GM12878 (cell line): ENCODE results near the gene ATP12A. TPM values are rescaled to one million over a fixed set of nuclear protein-coding genes. Genes with fewer than 3 reads are reported as not detected.

ENCODE experiments used
- ATAC-seq: fragments of 200-7000 bp; cut with Tn5 transposase; 3 replicates; pipeline ENCODE4 v1.9.1; 2020; ENCODE audit warnings: mild to moderate bottlenecking, moderate library complexity
- BruUV-seq: library from RNA; stranded (reverse); fragments of 400-500 nt; replicated peaks from 2 replicates; lab custom pipeline; 2021; lab: Mats Ljungman, UMichigan
- CTCF ChIA-PET: fragments of 300-600 bp; sonication (Branson Sonifier 250); formaldehyde crosslinking; extraction: SDS; loops from one replicate; lab custom pipeline; 2021; ENCODE audit warnings: inconsistent platforms; lab: Yijun Ruan, JAX
- POLR2A ChIA-PET: fragments of 350-600 bp; formaldehyde crosslinking; extraction: SDS; loops from one replicate; lab custom pipeline; 2021; ENCODE audit warnings: inconsistent platforms; lab: Charles Lee
- RAD21 ChIA-PET: fragments of 300-600 bp; sonication (Branson Sonifier 250); formaldehyde crosslinking; loops from one replicate; lab custom pipeline; 2023; ENCODE audit warnings: antibody characterized with exemption; ENCODE audit not compliant: unreplicated experiment; lab: Charles Lee
- SMC1A ChIA-PET: fragments of 300-600 bp; sonication (Branson Sonifier 250); formaldehyde crosslinking; loops from one replicate; lab custom pipeline; 2023; ENCODE audit not compliant: unreplicated experiment, uncharacterized antibody; lab: Charles Lee
- DNase-seq: peaks from one replicate; pipeline ENCODE4 v3.0.0-alpha.2; 2011; ENCODE audit warnings: low read depth, low spot score
- FAIRE-seq: peaks from 3 replicates; lab custom pipeline; 2011; peaks lifted over from hg19 to GRCh38; lab: Jason Lieb, UNC
- H2AFZ ChIP-seq: 2 replicates; pipeline ENCODE4 v1.6.0; 2011; ENCODE audit warnings: low read depth, low read length, control low read depth; ENCODE audit not compliant: control insufficient read depth
- H3K27ac ChIP-seq: 2 replicates; pipeline ENCODE4 v1.5.1; 2011; ENCODE audit warnings: control low read depth; ENCODE audit not compliant: control insufficient read depth, insufficient read depth
- H3K27me3 ChIP-seq, 2 experiments: replicated peaks in 1 of 2; 2 replicates each; pipeline versions ENCODE4 v1.6.0 to v1.6.1; 2011; ENCODE audit warnings: low read length in 1 of 2; ENCODE audit not compliant: control insufficient read depth in 2 of 2, insufficient read depth in 2 of 2
- H3K36me3 ChIP-seq, 2 experiments: 2 replicates each; pipeline ENCODE4 v1.5.1; 2011; ENCODE audit warnings: low read length in 1 of 2; ENCODE audit not compliant: control insufficient read depth in 2 of 2, insufficient read depth in 2 of 2
- H3K4me1 ChIP-seq: 2 replicates; pipeline ENCODE4 v1.6.1; 2011; ENCODE audit warnings: mild to moderate bottlenecking, low read length, moderate library complexity, mixed read lengths; ENCODE audit not compliant: control insufficient read depth, insufficient read depth
- H3K4me2 ChIP-seq: 2 replicates; pipeline ENCODE4 v1.6.0; 2011; ENCODE audit warnings: control low read depth; ENCODE audit not compliant: control insufficient read depth, insufficient read depth
- H3K4me3 ChIP-seq: fragments of 200-600 bp; sonication (generic); 2 replicates; pipeline ENCODE4 v1.5.1; 2016
- H3K79me2 ChIP-seq: 2 replicates; pipeline ENCODE4 v1.6.0; 2011; ENCODE audit warnings: low read length; ENCODE audit not compliant: control insufficient read depth, insufficient read depth
- H3K9ac ChIP-seq: 2 replicates; pipeline ENCODE4 v1.8.0; 2011; ENCODE audit warnings: low read length, control low read depth, mixed read lengths; ENCODE audit not compliant: control insufficient read depth, insufficient read depth
- H3K9me3 ChIP-seq: replicated peaks from 3 replicates; pipeline ENCODE4 v1.5.1; 2011; ENCODE audit warnings: mild to moderate bottlenecking, low read length; ENCODE audit not compliant: control insufficient read depth, insufficient read depth
- H4K20me1 ChIP-seq: 2 replicates; pipeline ENCODE4 v1.6.0; 2011; ENCODE audit not compliant: control insufficient read depth, insufficient read depth
- CHD4 ChIP-seq: fragments of 200-600 bp; sonication (generic); IDR thresholded peaks from 2 replicates; pipeline ENCODE4 v1.6.1; 2016; ENCODE audit warnings: mild to moderate bottlenecking
- EGR1 ChIP-seq, 2 experiments: IDR thresholded peaks; 1 replicate in 1 of 2; 2 replicates in 1 of 2; pipeline ENCODE4 v1.6.1; 2011 to 2012; ENCODE audit warnings: low read depth in 2 of 2, low read length in 2 of 2, borderline replicate concordance in 1 of 2, mild to moderate bottlenecking in 1 of 2, moderate library complexity in 1 of 2
- HDAC2 ChIP-seq: fragments of 200-600 bp; sonication (generic); IDR thresholded peaks from 2 replicates; pipeline ENCODE4 v1.6.1; 2017
- NFYA ChIP-seq: IDR thresholded peaks from 2 replicates; pipeline ENCODE4 v1.6.1; 2011; ENCODE audit warnings: low read depth, mild to moderate bottlenecking, low read length, improper control_type of control experiment, borderline replicate concordance
- PBX3 ChIP-seq: IDR thresholded peaks from 2 replicates; pipeline ENCODE4 v1.6.1; 2011; ENCODE audit warnings: mild to moderate bottlenecking, low read depth, low read length, moderate library complexity; ENCODE audit not compliant: insufficient replicate concordance
- SP1 ChIP-seq: IDR thresholded peaks from one replicate; pipeline ENCODE4 v1.6.1; 2011; ENCODE audit warnings: low read depth, low read length
- WGBS: methylation state at CpG from one replicate; pipeline ENCODE4 v1.1.6; 2016; ENCODE audit warnings: low lambda C conversion rate; ENCODE audit not compliant: insufficient replicate concordance, insufficient coverage; ENCODE audit errors: missing lambda C conversion rate; 5-methylcytosine and 5-hydroxymethylcytosine counted together
- in situ Hi-C: fragments of 300-500 bp; cut with MboI; formaldehyde crosslinking; loops from 9 replicates; pipeline ENCODE4 v1.14.3; 2018; ENCODE audit warnings: mixed read lengths
- intact Hi-C: fragments of 100-400 bp; cut with micrococcal nuclease; formaldehyde crosslinking; loops from one replicate; pipeline ENCODE4 v1.14.2; 2022; ENCODE audit not compliant: unreplicated experiment
- polyA plus RNA-seq, 11 experiments: library from polyadenylated mRNA; depleted of rRNA in 4 of 11; unstranded in 6 of 11; stranded (reverse) in 5 of 11; fragments of >200 nt; fragmentation: Nextera tagmentation in 4 of 11; fragmentation: Illumina TruSeq in 1 of 11; extraction: Ambion mirVana in 4 of 11; extraction: Trizol in 1 of 11; gene quantifications; 1 replicate in 1 of 11; 2 replicates in 10 of 11; pipeline versions ENCODE4 v1.2.1 to v1.2.3, GENCODE V29; 2011 to 2016; ENCODE audit warnings: inconsistent platforms in 2 of 11, missing spikeins in 2 of 11, low read depth in 1 of 11
- total RNA-seq, 4 experiments: library from RNA; depleted of rRNA in 3 of 4; stranded (reverse); fragments of >200 nt in 3 of 4; fragmentation: Illumina TruSeq in 1 of 4; extraction: Trizol in 1 of 4; gene quantifications; 2 replicates each; pipeline versions ENCODE4 v1.2.1 to v1.2.3, GENCODE V29; 2013 to 2021

The ATP12A gene
- total and polyA plus RNA-seq, 10 of the 15 experiments (the other 5 are each of a cell fraction or from before 2014, with no cell fraction given), result 0.02 to 0.08 (median 0.04) TPM; not detected in 6

- no peak for TF ChIP-seq PBX3
- TF ChIP-seq NFYA, result no peak
- TF ChIP-seq HDAC2, result no peak
- TF ChIP-seq, all 136 proteins: peak for 0
Observed at GRCh38 chr13:24698686-24699085, 18.5 kb downstream of the ATP12A start (continued).

DNA sequence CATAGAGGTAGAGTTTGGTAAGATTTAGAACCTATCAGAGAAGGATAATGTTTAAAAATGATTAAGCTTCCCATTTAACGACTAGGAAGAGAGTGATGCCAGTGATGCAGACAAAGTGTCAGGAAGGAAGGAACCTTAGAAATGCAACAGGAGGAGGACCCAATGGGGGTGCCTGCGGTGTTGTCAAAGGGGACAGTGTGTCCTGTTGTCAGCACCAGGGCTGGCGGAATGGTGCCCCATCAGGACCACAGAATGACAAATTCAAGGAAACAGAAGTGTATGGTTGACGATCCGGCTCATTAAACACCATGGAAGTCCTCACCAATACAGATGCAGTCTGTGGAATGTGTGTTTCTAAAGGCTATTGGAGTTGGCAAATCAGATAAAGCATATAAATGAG is 19.3 kb downstream of the ATP12A start:
- no peaks in the 10 kb centered on the region for H3K9me3 ChIP-seq
- no peak for DNase-seq
- no peaks in the 10 kb centered on the region for H3K4me1 ChIP-seq
- POLR2A ChIA-PET, result no interaction called here
- no peak overlapping the region for H3K4me2 ChIP-seq
- no peak overlapping the region for H3K9ac ChIP-seq
- no peaks in the 10 kb centered on the region for H3K36me3 ChIP-seq
- no peak for ATAC-seq
- no peak for FAIRE-seq
- H4K20me1 ChIP-seq, result no peaks in the 10 kb centered on the region
- intact Hi-C loops, result no loop called here
- H2AFZ ChIP-seq, result no peak overlapping the region
- no peaks in the 10 kb centered on the region for H3K79me2 ChIP-seq
- no peak overlapping the region for H3K27ac ChIP-seq
- RAD21 ChIA-PET, result no interaction called here
- BruUV-seq, result no TSS peak
- WGBS, result 40% methylated on average over 5 of the region's 5 CpGs
- no peak overlapping the region for H3K4me3 ChIP-seq
- no peak for TF ChIP-seq CHD4
- no peak for TF ChIP-seq SP1
- TF ChIP-seq EGR1 (IDR thresholded peaks at IDR 0.05; ENCODE audit: borderline replicate concordance in 1 of 2, low read depth in 2 of 2, low read length in 2 of 2), result no peak
- SMC1A ChIA-PET, result no interaction called here
- H3K27me3 ChIP-seq, result peaks cover 0 to 2% of the 10 kb centered on the region in 2 experiments; a peak in 1 of 4 replicates
- in situ Hi-C loops, result no loop called here
- CTCF ChIA-PET, result no interaction called here
